ENCODE measurements around the gene TMBIM6.

GRCh38 chr12:49798934-49799333 is 57.6 kb downstream of the TMBIM6 start:
- TF ChIP-seq POLR2A (IDR thresholded peaks at IDR 0.05) (no peak), CTCF (IDR thresholded peaks at IDR 0.05) (no peak)
